ENCODE data around the gene NEDD1.

NEDD1 gene

GRCh38 chr12:96902076-96902475 lies 5.0 kb upstream of the NEDD1 start:
- DNase-seq: no peak

- DNase-seq: no peak
These were observed 584 bp upstream of the NEDD1 start for GRCh38 chr12:96906498-96906848.

GRCh38 chr12:96907671-96908422 lies 790 bp downstream of the NEDD1 start:
- no peak for DNase-seq

GRCh38 chr12:96908423-96908675 lies 1.3 kb downstream of the NEDD1 start:
- no peak for DNase-seq

- no peak for DNase-seq
These were observed 5.2 kb downstream of the NEDD1 start for GRCh38 chr12:96912261-96912660.

- DNase-seq: no peak
These were observed 5.9 kb downstream of the NEDD1 start for GRCh38 chr12:96912943-96913342.

GRCh38 chr12:96919510-96920210 lies 12.6 kb downstream of the NEDD1 start:
- no peak for DNase-seq

- no peak for DNase-seq
These were observed 41.7 kb downstream of the NEDD1 start for GRCh38 chr12:96948782-96949181.

- no peak for DNase-seq
These were observed 72.5 kb downstream of the NEDD1 start for GRCh38 chr12:96979532-96979931.

- DNase-seq: no peak
These were observed 73.9 kb downstream of the NEDD1 start for GRCh38 chr12:96980991-96981414.

- no peak for DNase-seq
These were observed 74.9 kb downstream of the NEDD1 start for GRCh38 chr12:96981911-96982310.

GRCh38 chr12:96982671-96983070 lies 75.6 kb downstream of the NEDD1 start:
- no peak for DNase-seq

- no peak for DNase-seq
These were observed 78.7 kb downstream of the NEDD1 start for GRCh38 chr12:96985515-96986362.

GRCh38 chr12:96986883-96987523 lies 79.9 kb downstream of the NEDD1 start:
- no peak for DNase-seq

- no peak for DNase-seq
These were observed 81.9 kb downstream of the NEDD1 start for GRCh38 chr12:96988919-96989318.

- DNase-seq: no peak
These were observed 82.9 kb downstream of the NEDD1 start for GRCh38 chr12:96989916-96990315.

- DNase-seq: no peak
These were observed 87.8 kb downstream of the NEDD1 start for GRCh38 chr12:96994900-96995299.

GRCh38 chr12:96995861-96996260 lies 88.8 kb downstream of the NEDD1 start:
- DNase-seq: no peak

- DNase-seq: no peak
These were observed 90.9 kb downstream of the NEDD1 start for GRCh38 chr12:96997797-96998484.

GRCh38 chr12:97003276-97003675 lies 96.2 kb downstream of the NEDD1 start:
- no peak for DNase-seq
